Activated effector memory CD4-positive, alpha-beta T cell treated with Interleukin-2 at 50 U/mL for 16 hours (primary cell): ENCODE data around the gene ASGR2.

Source experiments
- DNase-seq: peaks from one replicate; pipeline ENCODE4 v3.0.0-alpha.2; 2020

Gene ASGR2

GRCh38 chr17:7058831-7059447 lies 55.7 kb downstream of the ASGR2 start:
- DNase-seq = no peak

- DNase-seq = no peak
Observed at GRCh38 chr17:7056386-7056785, 58.2 kb downstream of the ASGR2 start.
